Astrocyte of the cerebellum (primary cell): Measurements from ENCODE around the gene SLC30A7.

Experiments
- DNase-seq: peaks from one replicate; pipeline ENCODE4 v3.0.0-alpha.2; 2011; ENCODE audit warnings: low read depth
- H3K4me3 ChIP-seq: 2 replicates; pipeline ENCODE4 v1.5.1; 2011; ENCODE audit warnings: mild to moderate bottlenecking, low read depth, low read length, moderate library complexity
- in situ Hi-C: cut with HindIII; loops from 2 replicates; pipeline ENCODE4 v1.10.0; 2017; ENCODE audit warnings: low sequenced_read_pairs
- TF ChIP-seq, protein P1 (sequence below): IDR thresholded peaks from 2 replicates; pipeline ENCODE4 v1.5.1; 2012; ENCODE audit warnings: low read length, low read depth, moderate library complexity, mild to moderate bottlenecking; ENCODE audit errors: missing control alignments

SLC30A7 gene

DNA sequence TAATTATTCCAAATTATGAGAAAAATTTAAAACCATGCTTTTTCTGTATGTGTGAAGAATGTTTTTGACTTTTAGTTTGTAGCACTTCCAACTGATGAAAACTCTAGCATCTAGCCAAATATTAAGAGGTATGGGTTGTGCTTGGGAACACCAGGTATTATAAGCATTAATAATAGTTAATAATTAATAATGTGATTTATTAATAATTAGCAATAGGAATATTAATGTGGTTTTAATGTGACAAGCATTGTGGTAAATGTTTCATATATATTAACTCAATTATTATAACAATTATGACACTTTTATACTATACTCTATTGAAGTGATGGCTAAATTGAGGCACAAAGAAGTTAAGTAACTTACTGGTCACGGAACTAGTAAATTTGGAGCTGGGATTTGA is 7.9 kb downstream of the SLC30A7 start:
- H3K4me3 ChIP-seq, result no peak overlapping the region
- in situ Hi-C loops, result no loop called here

DNA sequence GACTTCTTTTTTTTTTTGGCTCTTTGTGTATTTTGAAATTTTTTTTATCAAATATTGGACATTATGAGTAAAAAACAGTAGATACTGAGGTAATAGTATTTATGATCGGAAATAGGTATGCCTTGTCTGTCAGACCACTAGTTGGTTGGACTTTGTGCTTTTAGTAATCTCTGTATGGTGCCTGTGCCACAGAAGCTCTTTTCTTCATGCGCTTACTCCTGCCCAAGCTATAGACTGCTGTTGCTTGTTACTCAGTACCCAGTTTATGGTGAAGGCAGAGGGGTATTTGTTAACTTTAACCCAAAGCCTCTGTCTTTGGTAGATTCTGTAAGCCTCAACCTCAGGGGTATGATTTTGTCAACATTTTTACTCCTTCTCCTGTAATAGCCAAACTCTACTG is 8.6 kb downstream of the SLC30A7 start:
- in situ Hi-C loops, result no loop called here
- TF ChIP-seq, protein P1, sequence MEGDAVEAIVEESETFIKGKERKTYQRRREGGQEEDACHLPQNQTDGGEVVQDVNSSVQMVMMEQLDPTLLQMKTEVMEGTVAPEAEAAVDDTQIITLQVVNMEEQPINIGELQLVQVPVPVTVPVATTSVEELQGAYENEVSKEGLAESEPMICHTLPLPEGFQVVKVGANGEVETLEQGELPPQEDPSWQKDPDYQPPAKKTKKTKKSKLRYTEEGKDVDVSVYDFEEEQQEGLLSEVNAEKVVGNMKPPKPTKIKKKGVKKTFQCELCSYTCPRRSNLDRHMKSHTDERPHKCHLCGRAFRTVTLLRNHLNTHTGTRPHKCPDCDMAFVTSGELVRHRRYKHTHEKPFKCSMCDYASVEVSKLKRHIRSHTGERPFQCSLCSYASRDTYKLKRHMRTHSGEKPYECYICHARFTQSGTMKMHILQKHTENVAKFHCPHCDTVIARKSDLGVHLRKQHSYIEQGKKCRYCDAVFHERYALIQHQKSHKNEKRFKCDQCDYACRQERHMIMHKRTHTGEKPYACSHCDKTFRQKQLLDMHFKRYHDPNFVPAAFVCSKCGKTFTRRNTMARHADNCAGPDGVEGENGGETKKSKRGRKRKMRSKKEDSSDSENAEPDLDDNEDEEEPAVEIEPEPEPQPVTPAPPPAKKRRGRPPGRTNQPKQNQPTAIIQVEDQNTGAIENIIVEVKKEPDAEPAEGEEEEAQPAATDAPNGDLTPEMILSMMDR, result no peak
- DNase-seq, result no peak
- no peak overlapping the region for H3K4me3 ChIP-seq

More for the DNA sequence above, 7.9 kb downstream of the SLC30A7 start:
- TF ChIP-seq, protein P1, result no peak
- DNase-seq, result no peak

DNA sequence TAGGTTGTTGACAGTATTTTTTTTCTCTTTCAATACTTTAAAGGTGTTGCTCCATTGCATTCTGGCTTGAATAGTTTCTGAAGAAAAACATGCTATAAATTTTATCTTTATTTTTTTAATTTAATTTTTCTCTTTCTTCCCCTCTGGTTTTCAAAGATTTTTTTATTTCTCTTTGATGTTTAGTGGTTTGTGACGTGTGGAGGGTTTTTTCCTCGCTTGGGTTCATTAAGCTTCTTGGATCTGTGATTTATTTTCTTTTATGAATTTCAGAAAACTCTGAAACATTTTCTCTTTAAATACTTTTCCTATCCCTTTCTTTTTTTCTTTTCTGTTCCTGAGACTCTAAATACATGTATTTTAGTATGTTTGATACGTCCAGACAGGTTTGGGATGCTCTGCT is 9.3 kb downstream of the SLC30A7 start:
- in situ Hi-C loops, result no loop called here
- TF ChIP-seq, protein P1, result no peak
- DNase-seq, result no peak
- no peak overlapping the region for H3K4me3 ChIP-seq

DNA sequence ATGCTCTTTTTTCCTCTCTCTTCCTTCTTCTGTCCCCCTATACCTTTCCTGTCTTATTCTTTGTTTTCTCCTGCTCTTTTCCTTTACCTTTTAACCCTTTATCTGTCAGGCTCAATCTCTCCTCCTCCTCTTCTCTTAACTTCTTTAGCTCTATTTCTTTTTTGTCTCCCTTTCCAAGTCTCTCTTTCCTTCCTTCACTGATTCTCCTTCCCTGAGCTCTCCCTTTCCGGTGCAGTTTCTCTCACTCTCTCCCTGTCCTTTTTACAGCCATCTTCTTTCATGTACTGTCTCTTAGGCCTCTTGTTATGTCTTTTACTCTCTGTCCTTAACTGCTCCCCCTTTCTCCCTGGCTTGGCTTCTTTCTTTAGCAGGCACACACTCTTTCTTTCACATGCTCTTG is 12.0 kb downstream of the SLC30A7 start:
- in situ Hi-C loops, result no loop called here
- H3K4me3 ChIP-seq, result no peak overlapping the region
- TF ChIP-seq, protein P1, result no peak
- no peak for DNase-seq

DNA sequence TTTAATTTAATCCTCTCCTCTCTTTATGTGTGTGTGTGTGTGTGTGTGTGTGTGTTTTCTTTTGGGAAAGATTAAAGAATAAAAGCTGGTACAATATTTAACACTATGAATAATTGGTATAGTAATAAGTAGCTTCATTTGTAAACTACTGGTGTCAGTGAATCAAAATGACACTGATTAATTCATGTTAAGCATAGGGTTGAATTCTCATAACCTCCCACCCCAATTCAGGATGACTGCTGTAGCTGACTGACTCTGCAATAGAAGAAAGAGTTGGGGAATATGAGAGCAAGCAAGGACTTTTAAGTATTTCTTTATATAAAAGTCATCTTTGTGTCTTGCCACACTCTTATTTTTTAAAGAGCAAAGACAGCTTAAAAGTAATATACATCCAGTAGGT is 13.1 kb downstream of the SLC30A7 start:
- TF ChIP-seq, protein P1, result no peak
- in situ Hi-C loops, result no loop called here
- DNase-seq, result no peak
- no peak overlapping the region for H3K4me3 ChIP-seq

DNA sequence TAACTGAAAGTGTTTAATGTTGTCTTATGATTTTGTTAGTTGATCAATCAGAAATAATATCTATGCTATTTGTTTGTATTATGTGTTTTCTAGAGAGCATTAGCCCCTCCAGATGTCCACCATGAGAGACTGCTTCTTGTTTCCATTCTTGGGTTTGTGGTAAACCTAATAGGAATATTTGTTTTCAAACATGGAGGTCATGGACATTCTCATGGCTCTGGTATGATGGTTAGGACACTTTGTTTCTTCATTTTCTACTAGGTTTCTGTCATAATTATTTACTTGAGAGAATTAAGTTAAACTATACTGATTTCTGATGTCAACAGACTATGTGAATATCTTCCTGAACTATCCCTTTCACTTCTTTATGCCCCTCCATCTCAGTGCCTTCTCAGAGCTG is 16.1 kb downstream of the SLC30A7 start:
- no peak overlapping the region for H3K4me3 ChIP-seq
- DNase-seq, result no peak
- in situ Hi-C loops, result no loop called here
- TF ChIP-seq, protein P1, result no peak
